ENCODE results near the gene HDAC4.

Gene HDAC4

DNA sequence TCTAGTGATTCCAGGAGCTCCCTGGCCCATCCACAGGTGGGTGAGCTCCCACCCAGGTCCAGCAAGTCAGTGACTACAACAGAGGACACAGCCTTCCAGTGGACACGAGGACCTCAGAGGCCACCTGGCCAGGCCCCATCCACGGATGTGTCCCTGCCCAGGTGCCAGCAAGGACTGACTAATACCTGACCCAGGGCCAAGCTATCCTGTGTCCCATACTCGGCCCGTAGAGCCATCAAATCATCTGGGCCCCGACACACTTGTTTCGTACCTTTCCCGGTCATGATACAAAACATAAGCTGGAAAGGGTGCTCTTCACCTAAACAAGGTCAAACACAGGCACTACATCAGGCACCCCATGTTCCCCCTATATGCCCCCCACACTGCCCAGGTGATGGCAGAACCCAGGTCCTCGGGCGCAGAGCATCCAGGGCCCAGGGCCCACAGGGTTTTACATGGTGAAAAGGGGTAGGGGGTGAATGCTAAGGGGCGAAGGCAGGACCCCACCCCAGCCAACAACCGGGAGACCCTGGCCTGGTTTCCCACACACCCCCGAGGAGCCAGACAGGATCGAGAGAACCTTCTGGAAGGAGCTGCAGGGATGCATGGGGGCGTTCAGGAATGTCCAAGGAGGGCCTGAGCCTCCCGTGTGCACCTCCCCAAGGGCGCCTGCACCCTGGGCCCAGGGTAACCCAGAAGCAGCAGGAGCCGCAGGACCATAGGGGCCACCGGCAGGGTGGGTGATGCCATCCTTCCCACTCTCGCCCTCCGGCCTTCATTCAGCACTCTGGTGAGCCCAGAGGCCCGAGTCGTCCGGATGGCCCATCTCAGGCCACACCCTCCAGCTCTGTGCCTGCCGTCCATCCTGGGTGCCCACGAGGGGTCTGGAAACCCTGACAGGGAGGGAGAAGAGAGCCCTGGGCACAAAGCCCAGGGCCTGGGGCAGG lies 94.3 kb downstream of the HDAC4 start:
- ATAC-seq = no peak

DNA sequence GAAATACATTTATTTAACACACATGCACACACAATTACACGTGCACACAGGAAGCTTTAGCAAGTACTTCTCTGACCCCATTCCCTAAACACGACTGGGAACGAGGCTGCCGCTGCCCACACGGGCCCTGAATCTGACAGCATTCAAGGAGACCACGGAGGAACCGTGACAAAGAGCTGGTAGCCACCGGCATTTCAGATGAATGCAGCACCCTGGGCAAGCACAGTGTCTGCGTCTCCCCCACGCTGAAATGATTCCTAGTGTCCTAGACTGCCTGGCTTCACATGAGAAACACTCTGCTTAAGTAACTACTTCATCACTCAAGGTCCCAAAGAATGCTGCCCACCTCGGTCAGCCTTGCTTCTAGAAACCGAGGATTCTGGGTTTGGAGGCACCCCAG lies 95.0 kb downstream of the HDAC4 start:
- ATAC-seq = no peak

GRCh38 chr2:239305222-239305575 lies 95.6 kb downstream of the HDAC4 start:
- no peak for ATAC-seq

- no peak for ATAC-seq
Observed at GRCh38 chr2:239304533-239305221, 96.1 kb downstream of the HDAC4 start.

GRCh38 chr2:239303711-239304532 lies 96.9 kb downstream of the HDAC4 start:
- peak; percentile 81 to 90 for ATAC-seq

DNA sequence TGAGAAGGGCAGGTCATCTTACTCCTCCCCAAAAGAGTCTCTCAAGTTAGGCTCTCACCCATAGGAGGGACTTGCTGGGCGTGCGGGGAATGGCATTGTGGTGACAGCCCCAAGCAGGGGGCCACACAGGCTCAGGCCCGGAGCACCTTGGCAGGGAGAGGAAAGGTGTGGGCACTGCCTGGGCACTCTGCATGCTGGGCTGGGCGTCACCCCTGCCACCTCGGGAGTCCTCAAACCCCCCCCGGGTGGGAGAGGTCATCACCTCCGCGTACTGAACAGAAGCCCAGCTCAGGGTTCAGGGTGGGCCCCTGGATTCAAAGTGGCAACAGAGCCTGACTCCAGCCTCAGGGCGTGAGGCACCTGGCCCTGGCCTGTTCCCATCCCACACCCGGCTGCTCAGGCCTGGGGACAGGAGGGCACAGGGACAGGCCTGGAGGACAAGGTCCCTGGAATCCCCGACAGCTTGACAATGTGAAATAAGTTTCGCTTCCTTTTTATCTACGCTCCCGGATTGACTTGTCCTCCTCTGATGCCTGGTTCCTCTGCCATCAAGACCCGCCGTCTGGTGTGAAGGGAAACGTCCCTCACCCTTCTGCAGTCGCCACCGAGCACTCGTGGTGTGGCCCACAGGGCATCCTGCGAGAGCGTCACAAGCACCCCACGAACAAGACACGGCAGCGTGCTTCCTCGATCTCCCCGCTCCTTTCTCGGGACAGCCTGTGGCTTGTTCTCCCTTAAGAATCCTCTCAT lies 97.8 kb downstream of the HDAC4 start:
- ATAC-seq = no peak

DNA sequence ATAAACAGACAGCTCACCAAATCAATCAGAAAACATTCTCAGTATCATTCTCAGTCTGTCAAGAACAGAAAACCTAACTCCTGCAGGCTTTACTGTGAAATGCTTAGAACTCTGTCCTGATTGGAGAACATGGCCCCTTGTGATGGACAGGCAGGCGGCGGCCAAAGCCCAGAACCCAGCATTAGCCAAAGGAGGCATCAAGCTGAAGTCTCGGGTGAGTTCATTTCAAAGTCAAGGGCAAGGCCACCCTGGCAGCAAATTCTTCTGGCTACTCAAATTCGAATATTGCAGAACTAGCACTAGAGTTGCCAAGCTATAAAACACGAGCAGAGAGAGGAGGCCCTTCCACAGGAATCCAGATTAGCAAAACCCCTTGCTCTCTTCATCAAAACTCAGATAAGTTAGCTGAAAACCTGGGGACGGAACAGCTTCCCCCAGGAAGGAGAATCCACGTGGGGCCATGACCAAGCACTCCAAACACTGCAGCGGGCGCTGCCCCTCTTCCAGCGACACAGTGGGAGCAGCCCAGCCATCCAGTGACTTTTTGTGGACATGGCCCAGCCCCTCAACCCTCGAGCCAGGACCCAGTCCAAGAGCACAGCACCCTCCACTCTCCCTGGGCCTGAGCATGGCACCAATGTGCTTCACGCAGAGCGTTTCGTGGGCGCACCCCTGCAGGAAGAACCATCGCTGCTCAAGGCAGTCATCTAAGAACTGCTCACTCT lies 98.6 kb downstream of the HDAC4 start:
- ATAC-seq = no peak

- no peak for ATAC-seq
Observed at GRCh38 chr2:239300871-239301735, 99.7 kb downstream of the HDAC4 start.

GRCh38 chr2:239300242-239300641 lies 100.6 kb downstream of the HDAC4 start:
- ATAC-seq = no peak

- no peak for ATAC-seq
Observed at GRCh38 chr2:239299218-239299939, 101.4 kb downstream of the HDAC4 start.

- peak; percentile 87 to 91 for ATAC-seq
Observed at GRCh38 chr2:239298116-239298804, 102.6 kb downstream of the HDAC4 start.

DNA sequence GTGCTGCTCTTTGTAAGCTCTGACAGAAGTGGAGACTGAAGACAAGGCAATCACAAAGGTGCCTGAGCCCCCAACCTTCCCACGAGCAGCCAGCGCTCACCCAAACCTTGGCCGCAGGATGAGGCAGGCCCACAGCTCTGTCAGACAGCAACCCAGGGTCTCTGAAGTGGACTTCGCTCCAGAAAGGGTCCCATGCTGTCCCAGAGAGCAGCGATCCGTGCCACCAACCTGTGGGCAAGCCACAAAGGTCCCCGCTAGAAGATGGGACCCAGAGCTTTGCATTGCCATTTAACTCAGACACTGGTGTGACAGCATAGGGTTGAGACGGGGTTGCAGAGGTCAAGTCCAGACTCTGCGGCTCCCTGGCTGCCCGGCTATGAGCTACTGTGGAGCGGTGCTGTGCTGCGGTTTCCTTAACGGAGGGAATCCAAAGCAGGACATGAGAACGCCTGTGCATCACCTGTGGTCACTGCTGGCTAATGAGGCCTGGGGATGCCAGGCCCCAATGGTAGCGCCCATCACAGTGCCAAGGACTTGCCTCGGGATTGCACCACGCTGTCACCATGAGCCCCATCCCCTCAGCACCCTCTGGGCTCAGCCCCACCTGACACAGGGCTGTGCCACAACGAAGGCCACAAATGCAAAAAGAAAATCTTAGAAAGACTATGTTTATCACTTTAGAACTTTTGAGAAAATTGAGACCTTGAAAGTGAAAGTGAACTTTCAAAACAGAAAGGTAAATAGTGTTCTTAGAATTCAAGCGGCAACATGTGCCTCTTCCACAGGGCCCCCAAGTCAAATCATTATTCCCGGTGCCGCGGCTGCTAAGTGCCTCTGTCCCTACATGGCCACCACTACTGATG lies 103.4 kb downstream of the HDAC4 start:
- no peak for ATAC-seq

- ATAC-seq = no peak
Observed at GRCh38 chr2:239296020-239296932, 104.5 kb downstream of the HDAC4 start.

- no peak for ATAC-seq
Observed at GRCh38 chr2:239295377-239296019, 105.3 kb downstream of the HDAC4 start.

- no peak for ATAC-seq
Observed at GRCh38 chr2:239294571-239295054, 106.2 kb downstream of the HDAC4 start.

- ATAC-seq = peak; percentile 74 to 84
Observed at GRCh38 chr2:239293775-239294430, 106.9 kb downstream of the HDAC4 start.

Data from activated CD4-positive, CD25-positive, alpha-beta regulatory T cell treated with anti-CD3 and anti-CD28 coated beads, Interleukin-2, amount 50 U/mL, for 24 hours (primary cell).